GM19351 (cell line): ENCODE measurements around the gene SCN2B.

Source experiments
- ATAC-seq: cut with Tn5 transposase; IDR thresholded peaks from one replicate; pipeline ENCODE4 v1.9.1; 2021; ENCODE audit warnings: mild to moderate bottlenecking, moderate library complexity; ENCODE audit not compliant: unreplicated experiment

The SCN2B gene

DNA sequence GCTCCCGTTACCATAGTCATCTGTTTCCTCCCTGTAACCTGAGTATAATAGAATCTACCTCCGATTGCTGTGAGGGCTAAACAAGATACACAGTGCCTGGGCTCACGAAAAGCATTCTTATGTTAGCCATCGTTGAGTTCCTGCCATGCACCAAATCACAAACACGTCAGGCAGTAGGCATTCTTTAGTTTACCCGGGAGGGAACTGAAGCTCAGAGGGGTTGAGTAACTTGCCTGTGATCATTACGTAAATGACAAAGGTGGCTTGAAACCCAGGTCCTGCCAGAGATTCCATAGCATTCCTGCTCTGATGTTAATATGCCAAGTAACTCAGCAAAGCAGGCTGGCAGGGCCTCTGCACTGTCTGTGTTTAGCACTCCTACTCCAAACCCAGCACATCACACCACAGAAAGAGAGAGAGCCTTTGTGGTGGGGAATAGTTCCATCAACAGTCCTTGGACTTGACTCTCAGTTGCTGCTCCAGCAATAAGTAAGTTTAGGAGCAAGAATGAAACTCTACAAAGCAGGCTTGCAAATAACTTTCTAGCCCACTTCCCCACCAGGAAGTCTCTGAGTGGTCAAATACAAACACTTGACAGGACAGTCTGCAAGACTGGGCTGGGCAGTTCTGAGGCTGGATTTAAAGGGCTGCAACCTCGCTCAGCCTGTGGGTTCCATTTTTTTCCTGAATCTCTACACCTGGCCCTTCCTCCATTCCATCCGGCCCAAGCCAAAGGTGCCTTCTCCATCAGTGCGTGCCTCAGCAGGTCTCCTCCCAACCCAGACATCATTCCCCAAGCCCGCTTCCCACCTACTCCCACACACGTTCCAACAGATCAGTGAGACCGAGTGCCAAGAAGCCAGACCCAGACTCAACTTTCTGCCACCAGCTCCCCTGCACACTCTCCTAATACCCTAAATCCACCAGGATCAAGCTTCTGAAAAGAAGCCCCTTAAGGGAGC, 1.1 kb downstream of the SCN2B start:
- no peak for ATAC-seq

GRCh38 chr11:118174006-118174567, 2.4 kb downstream of the SCN2B start:
- ATAC-seq: no peak

DNA sequence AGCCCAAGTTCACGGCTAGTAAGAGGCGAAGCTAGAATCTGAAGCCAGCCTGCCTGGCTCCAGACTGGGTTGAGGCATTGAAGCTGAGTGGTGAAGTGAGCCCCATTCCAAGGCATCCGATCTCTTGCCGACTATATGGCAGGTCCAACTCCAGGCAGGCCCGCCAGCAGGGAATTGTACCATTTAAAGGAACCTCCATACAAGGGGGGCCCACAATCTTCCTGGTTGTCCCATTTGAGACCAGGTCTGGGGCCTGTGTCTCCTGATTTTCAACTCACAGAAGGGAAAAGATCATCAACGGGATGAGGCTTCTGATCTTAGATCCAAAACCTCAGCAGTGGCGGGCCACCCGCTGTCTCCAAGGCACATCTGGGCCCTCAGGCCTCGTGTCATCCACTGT, 4.1 kb downstream of the SCN2B start:
- ATAC-seq: no peak

- ATAC-seq: no peak
Observed at GRCh38 chr11:118171269-118172062, 5.0 kb downstream of the SCN2B start.

DNA sequence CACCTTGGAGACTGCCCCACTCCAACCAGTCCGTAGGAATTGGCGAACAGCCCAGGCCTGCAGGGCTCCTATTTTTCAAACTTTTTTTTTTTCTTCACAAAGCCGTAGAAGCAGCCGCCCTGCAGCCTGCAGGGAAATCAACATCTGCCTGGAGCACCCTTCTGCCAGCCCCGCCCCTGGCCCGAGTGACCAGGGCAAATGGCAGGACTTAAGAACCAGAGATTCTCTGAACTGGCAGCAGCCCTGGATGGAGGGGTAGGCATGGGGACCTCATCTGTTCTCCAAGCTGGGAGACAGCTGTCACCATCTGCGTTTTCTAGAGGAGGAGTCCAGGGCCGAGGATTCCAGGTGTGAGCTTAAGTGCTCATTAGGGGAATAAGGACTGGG, 5.6 kb downstream of the SCN2B start:
- no peak for ATAC-seq

GRCh38 chr11:118170231-118170630, 6.2 kb downstream of the SCN2B start:
- no peak for ATAC-seq

- ATAC-seq: no peak
Observed at GRCh38 chr11:118169300-118170140, 6.9 kb downstream of the SCN2B start.

DNA sequence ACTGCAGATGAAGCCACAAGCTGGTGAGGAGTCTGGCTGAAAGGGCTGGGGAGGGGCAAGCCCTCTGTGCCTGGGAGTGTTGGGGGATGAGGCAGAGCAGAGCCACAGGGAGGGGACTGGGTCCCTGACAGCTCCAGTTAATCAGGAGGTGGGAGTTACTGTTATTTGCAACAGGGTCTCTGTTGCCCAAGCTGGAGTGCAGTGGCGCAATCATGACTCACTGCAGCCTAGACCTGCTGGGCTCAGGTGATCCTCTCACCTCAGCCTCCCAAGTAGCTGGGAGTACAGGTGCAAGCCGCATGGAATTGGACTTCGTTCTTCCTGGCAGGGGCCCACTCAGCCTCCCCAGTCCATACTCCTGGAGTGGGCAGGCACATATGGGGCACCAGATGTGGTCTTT, 7.7 kb downstream of the SCN2B start:
- no peak for ATAC-seq

- ATAC-seq: no peak
Observed at GRCh38 chr11:118168316-118168715, 8.1 kb downstream of the SCN2B start.

GRCh38 chr11:118167906-118168305, 8.5 kb downstream of the SCN2B start:
- ATAC-seq: no peak

- ATAC-seq: no peak
Observed at GRCh38 chr11:118167253-118167652, 9.2 kb downstream of the SCN2B start.

GRCh38 chr11:118166641-118167040, 9.8 kb downstream of the SCN2B start:
- ATAC-seq: no peak

DNA sequence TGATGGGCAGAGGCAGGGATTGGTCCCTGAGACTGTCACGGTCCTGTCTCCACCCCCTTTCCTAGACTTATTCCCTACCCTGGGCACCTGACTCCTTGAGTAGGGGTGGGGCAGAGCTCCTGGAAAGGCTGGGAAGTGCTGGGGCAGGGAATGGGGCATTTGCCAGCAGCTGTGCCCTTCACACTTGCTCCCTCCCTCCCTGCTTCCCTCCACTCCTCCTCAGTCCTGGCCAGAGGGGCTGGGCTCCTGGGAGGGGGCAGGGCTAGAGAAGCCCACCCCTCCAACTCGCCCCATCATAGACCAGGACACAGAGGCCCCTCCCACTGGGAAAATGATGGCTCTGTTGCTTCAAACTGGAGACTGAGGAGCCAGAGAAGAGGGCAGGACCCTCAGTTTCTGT, 11.6 kb downstream of the SCN2B start:
- ATAC-seq: no peak

GRCh38 chr11:118163494-118163893, 12.9 kb downstream of the SCN2B start:
- ATAC-seq: no peak

GRCh38 chr11:118162846-118163245, 13.6 kb downstream of the SCN2B start:
- ATAC-seq: no peak

DNA sequence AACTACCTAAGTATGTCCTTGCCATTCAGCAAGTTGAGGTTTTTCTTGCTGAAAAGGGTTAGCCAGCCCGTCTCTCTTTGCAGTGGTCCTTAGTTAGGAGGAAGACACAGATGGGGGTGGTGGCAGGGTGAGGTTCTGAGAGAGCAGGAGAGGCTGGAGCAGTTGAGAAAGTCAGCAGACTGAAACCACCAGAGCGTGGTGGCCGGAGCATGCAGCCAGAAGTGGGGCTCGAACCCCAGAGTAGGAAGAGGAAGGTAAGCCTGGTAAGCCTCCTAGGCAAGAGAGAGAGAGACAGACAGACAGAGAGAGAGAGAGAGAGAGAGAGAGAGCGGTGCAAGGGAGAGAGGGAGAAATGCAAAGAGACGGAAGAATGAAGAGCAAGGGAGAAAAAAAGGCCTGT, 14.7 kb downstream of the SCN2B start:
- no peak for ATAC-seq

DNA sequence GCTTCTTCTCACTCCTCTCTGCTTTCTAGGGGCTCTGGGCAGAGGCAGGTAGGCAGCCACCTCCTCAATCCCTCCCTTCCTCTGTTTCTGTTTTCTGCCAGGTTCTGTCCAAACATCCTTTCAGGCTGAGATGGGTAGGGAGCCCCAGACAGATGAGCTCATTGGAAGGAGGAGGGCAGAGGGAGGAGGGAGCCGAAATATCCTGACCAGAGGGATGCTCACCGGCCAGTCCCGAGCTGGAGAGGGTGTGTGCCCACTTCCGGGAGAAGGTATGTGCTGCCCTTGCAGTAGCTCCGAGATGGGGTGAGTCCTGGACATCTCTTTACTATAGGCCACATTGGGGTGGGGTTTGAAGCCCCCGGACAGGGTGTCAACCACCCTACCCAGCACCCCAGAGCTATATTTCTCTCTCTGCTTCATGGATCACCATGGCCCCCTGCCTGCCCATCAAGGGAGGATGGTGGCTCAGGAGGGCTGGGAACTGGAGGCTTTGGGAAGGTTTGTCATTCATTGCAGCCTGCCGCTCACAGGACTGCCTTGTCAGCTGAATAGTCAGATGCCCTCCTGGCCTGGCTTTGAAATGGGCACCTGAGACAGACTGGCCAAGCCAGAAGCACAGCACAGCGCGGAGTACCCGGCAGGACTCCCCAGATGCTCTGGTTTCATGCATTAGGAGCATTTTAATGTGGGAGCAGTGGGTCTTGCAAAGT, 19.1 kb downstream of the SCN2B start:
- no peak for ATAC-seq

DNA sequence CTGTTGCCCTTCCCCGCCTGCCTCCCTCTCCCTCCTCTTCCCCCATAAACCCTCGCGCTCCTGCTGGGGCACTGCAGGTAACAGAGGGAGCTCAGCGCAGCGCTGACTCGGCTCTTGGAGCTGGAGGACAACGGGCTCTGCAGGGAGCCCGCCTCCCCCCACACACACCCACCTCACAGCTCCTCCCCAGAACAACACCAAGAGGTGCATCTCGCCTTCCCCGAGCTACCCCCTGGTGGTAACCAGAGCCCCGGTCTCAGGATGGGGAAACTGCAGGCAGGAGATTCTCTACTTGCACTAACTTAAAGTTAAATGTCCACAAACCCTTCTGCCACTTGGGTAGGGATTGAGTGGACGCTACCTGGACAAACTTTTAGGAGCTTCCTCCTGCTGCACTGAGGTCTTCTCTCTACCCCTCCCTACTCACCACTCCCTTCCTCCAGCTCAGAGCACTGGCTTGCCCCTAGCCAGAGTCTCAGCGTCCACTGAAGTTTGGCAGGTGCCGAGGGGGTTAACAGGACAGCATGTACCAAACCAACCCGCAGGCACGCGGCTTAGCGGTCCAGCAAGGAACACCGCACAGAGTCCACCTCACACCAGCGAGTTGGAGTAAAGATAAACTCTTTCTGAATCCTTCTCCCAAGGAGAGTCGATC, 19.8 kb downstream of the SCN2B start:
- ATAC-seq: no peak

GRCh38 chr11:118155776-118156530, 20.5 kb downstream of the SCN2B start:
- no peak for ATAC-seq
